Thyroid gland (tissue), 4 donors: ENCODE data around the gene GMPS.

Experiments used
- CTCF ChIP-seq, 6 experiments: fragments of 200-600 bp in 3 of 6; fragments of 450-650 bp in 3 of 6; sonication (generic) in 3 of 6; IDR thresholded peaks; one replicate each; pipeline ENCODE4 v1.5.1; 2016 to 2019; ENCODE audit warnings: antibody characterized with exemption in 6 of 6, mild to moderate bottlenecking in 2 of 6, inconsistent platforms in 1 of 6, moderate library complexity in 1 of 6
- POLR2A ChIP-seq, 2 donors: fragments of 450-650 bp; IDR thresholded peaks; one replicate each; pipeline ENCODE4 v1.6.1; 2017; ENCODE audit warnings: antibody characterized with exemption in 2 of 2, mild to moderate bottlenecking in 2 of 2, moderate library complexity in 1 of 2

- TF ChIP-seq CTCF (IDR thresholded peaks at IDR 0.05) (no peak), POLR2A (IDR thresholded peaks at IDR 0.05) (no peak)
Observed at GRCh38 chr3:155983834-155984474, 113.5 kb downstream of the GMPS start.
